GM21381 (cell line): ENCODE results near the gene UACA.
"Not testable (repeated sequence)": the region's sequence is repeated elsewhere in the genome, so short reads cannot be mapped to it uniquely, and the experiment has no call there.

Experiments
- ATAC-seq: cut with Tn5 transposase; IDR thresholded peaks from one replicate; pipeline ENCODE4 v1.9.1; 2021; ENCODE audit warnings: mild to moderate bottlenecking, moderate library complexity; ENCODE audit not compliant: unreplicated experiment

The UACA gene

GRCh38 chr15:70633103-70633831, 130.1 kb downstream of the UACA start:
- ATAC-seq: no peak

GRCh38 chr15:70632491-70633102, 130.8 kb downstream of the UACA start:
- no peak for ATAC-seq

GRCh38 chr15:70632079-70632478, 131.3 kb downstream of the UACA start:
- ATAC-seq: no peak

- no peak for ATAC-seq
These were observed 133.6 kb downstream of the UACA start for GRCh38 chr15:70629735-70630273.

GRCh38 chr15:70628549-70628896, 134.8 kb downstream of the UACA start:
- no peak for ATAC-seq

GRCh38 chr15:70627734-70628548, 135.4 kb downstream of the UACA start:
- ATAC-seq: no peak

GRCh38 chr15:70627322-70627721, 136.0 kb downstream of the UACA start:
- no peak for ATAC-seq

- ATAC-seq: no peak
These were observed 137.9 kb downstream of the UACA start for GRCh38 chr15:70625438-70625837.

GRCh38 chr15:70625011-70625410, 138.3 kb downstream of the UACA start:
- no peak for ATAC-seq

- ATAC-seq: no peak
These were observed 144.4 kb downstream of the UACA start for GRCh38 chr15:70618929-70619328.

GRCh38 chr15:70617911-70618287, 145.5 kb downstream of the UACA start:
- ATAC-seq: no peak

GRCh38 chr15:70617076-70617910, 146.1 kb downstream of the UACA start:
- no peak for ATAC-seq

GRCh38 chr15:70616311-70616756, 147.0 kb downstream of the UACA start:
- ATAC-seq: not testable (repeated sequence)

- no peak for ATAC-seq
These were observed 147.7 kb downstream of the UACA start for GRCh38 chr15:70615435-70616310.

GRCh38 chr15:70614221-70614620, 149.1 kb downstream of the UACA start:
- ATAC-seq: no peak

GRCh38 chr15:70613271-70613670, 150.1 kb downstream of the UACA start:
- no peak for ATAC-seq

- ATAC-seq: no peak
These were observed 152.1 kb downstream of the UACA start for GRCh38 chr15:70611286-70611685.

- no peak for ATAC-seq
These were observed 152.8 kb downstream of the UACA start for GRCh38 chr15:70610541-70610940.

- ATAC-seq: no peak
These were observed 153.5 kb downstream of the UACA start for GRCh38 chr15:70609889-70610288.

- no peak for ATAC-seq
These were observed 155.2 kb downstream of the UACA start for GRCh38 chr15:70608144-70608543.
